PC-3 (cell line): ENCODE measurements around the gene DGKI. TPM values are rescaled to one million over a fixed set of nuclear protein-coding genes. Genes with fewer than 3 reads are reported as not detected.

Experiments
- ATAC-seq: fragments of 200-7000 bp; cut with Tn5 transposase; 2 replicates; pipeline ENCODE4 v1.9.1; 2020; ENCODE audit warnings: mild to moderate bottlenecking, moderate library complexity
- BruUV-seq: library from RNA; stranded (reverse); fragments of 400-500 nt; replicated peaks from 2 replicates; lab custom pipeline; 2021; lab: Mats Ljungman, UMichigan
- CTCF ChIA-PET: fragments of 300-600 bp; sonication (Branson Sonifier 250); formaldehyde crosslinking; loops from one replicate; lab custom pipeline; 2022; ENCODE audit warnings: antibody characterized with exemption; lab: Charles Lee
- POLR2A ChIA-PET: fragments of 300-600 bp; sonication (Branson Sonifier 250); formaldehyde crosslinking; loops from one replicate; lab custom pipeline; 2022; ENCODE audit warnings: antibody characterized with exemption; ENCODE audit not compliant: unreplicated experiment; lab: Charles Lee
- DNase-seq: peaks from one replicate; pipeline ENCODE4 v3.0.0-alpha.2; 2015
- H2AFZ ChIP-seq: fragments of 300-600 bp; sonication (generic); 2 replicates; pipeline ENCODE4 v1.6.0; 2016; ENCODE audit warnings: antibody characterized with exemption, low read length
- H3F3A ChIP-seq: fragments of 300-600 bp; sonication (generic); one replicate; pipeline ENCODE4 v1.6.0; 2017; ENCODE audit warnings: antibody characterized with exemption, low read length, control low read depth, mild to moderate bottlenecking; ENCODE audit not compliant: unreplicated experiment
- H3K27ac ChIP-seq: fragments of 300-600 bp; sonication (generic); 2 replicates; pipeline ENCODE4 v1.5.1; 2016; ENCODE audit warnings: mild to moderate bottlenecking, low read length
- H3K27me3 ChIP-seq: fragments of 300-600 bp; sonication (generic); 2 replicates; pipeline ENCODE4 v1.6.1; 2016; ENCODE audit warnings: low read length, mixed read lengths
- H3K36me3 ChIP-seq: fragments of 300-600 bp; sonication (generic); 2 replicates; pipeline ENCODE4 v1.6.1; 2016; ENCODE audit warnings: low read depth, mixed run types, low read length, mixed read lengths
- H3K4me1 ChIP-seq: fragments of 300-600 bp; sonication (generic); 2 replicates; pipeline ENCODE4 v1.5.1; 2016; ENCODE audit warnings: low read length; ENCODE audit not compliant: insufficient read depth
- H3K4me2 ChIP-seq: fragments of 300-600 bp; sonication (generic); 2 replicates; pipeline ENCODE4 v1.6.0; 2016; ENCODE audit warnings: low read length
- H3K4me3 ChIP-seq: fragments of 300-600 bp; sonication (generic); 2 replicates; pipeline ENCODE4 v1.5.1; 2016; ENCODE audit warnings: mild to moderate bottlenecking, low read length, mixed read lengths
- H3K79me2 ChIP-seq: fragments of 300-600 bp; sonication (generic); 2 replicates; pipeline ENCODE4 v1.6.1; 2017; ENCODE audit warnings: low read length, mixed read lengths
- H3K9ac ChIP-seq: fragments of 300-600 bp; sonication (generic); 2 replicates; pipeline ENCODE4 v1.6.0; 2016; ENCODE audit warnings: mild to moderate bottlenecking, low read length
- H3K9me2 ChIP-seq: fragments of 300-600 bp; sonication (generic); replicated peaks from 2 replicates; pipeline ENCODE4 v1.6.1; 2016; ENCODE audit warnings: mixed run types, low read length, mixed read lengths
- H3K9me3 ChIP-seq: fragments of 300-600 bp; sonication (generic); 2 replicates; pipeline ENCODE4 v1.6.1; 2016; ENCODE audit warnings: low read length, mixed read lengths
- H4K20me1 ChIP-seq: fragments of 300-600 bp; sonication (generic); 2 replicates; pipeline ENCODE4 v1.6.1; 2016; ENCODE audit warnings: low read length, mixed read lengths
- CTCF ChIP-seq: fragments of 300-600 bp; sonication (generic); conservative IDR thresholded peaks from 2 replicates; pipeline ENCODE4 v1.5.1; 2017; ENCODE audit warnings: antibody characterized with exemption, low read depth, mild to moderate bottlenecking, low read length
- EZH2 ChIP-seq: fragments of 300-600 bp; sonication (generic); IDR thresholded peaks from one replicate; pipeline ENCODE4 v1.6.1; 2017; ENCODE audit warnings: antibody characterized with exemption, mild to moderate bottlenecking, low read length; ENCODE audit not compliant: unreplicated experiment
- EZH2phosphoT487 ChIP-seq: fragments of 300-600 bp; sonication (generic); IDR thresholded peaks from 2 replicates; pipeline ENCODE4 v1.6.1; 2018; ENCODE audit warnings: mild to moderate bottlenecking, antibody characterized with exemption, low read length, borderline replicate concordance
- intact Hi-C: fragments of 100-400 bp; cut with micrococcal nuclease; formaldehyde crosslinking; loops from 2 replicates; pipeline ENCODE4 v1.9.0; 2023
- total RNA-seq: library from RNA; depleted of rRNA; stranded (reverse); fragments of >200 nt; gene quantifications from 2 replicates; pipeline ENCODE4 v1.2.3, GENCODE V29; 2014

Gene DGKI
- total RNA-seq, 1 experiment from 2014 or later: not detected

GRCh38 chr7:137636376-137636775 lies 210.4 kb downstream of the DGKI start:
- Histone ChIP-seq H4K20me1 (no peaks in the 10 kb centered on the region), H3K27ac (no peak overlapping the region), H3K9me2 (no peaks in the 10 kb centered on the region), H2AFZ (no peak overlapping the region), H3K4me2 (no peak overlapping the region), H3F3A (no peaks in the 10 kb centered on the region), H3K4me1 (no peaks in the 10 kb centered on the region), H3K9ac (no peak overlapping the region), H3K79me2 (no peaks in the 10 kb centered on the region), H3K36me3 (no peaks in the 10 kb centered on the region), H3K4me3 (no peak overlapping the region), H3K9me3 (no peaks in the 10 kb centered on the region), H3K27me3 (peaks cover 10% of the 10 kb centered on the region)
- no TSS peak for BruUV-seq
- ATAC-seq: no peak
- DNase-seq: no peak
- ChIA-PET POLR2A (no interaction called here), CTCF (no interaction called here)
- TF ChIP-seq EZH2phosphoT487 (no peak), CTCF (no peak), EZH2 (no peak)
- intact Hi-C loops: no loop called here

GRCh38 chr7:137635874-137636273 lies 210.9 kb downstream of the DGKI start:
- no peak for ATAC-seq

GRCh38 chr7:137635132-137635531 lies 211.6 kb downstream of the DGKI start:
- TF ChIP-seq CTCF: no peak
- TF ChIP-seq EZH2phosphoT487: no peak
- H3K4me3 ChIP-seq: no peak overlapping the region
- ATAC-seq: no peak
- H3K4me1 ChIP-seq: no peaks in the 10 kb centered on the region
- ChIA-PET POLR2A (no interaction called here), CTCF (no interaction called here)
- H3K36me3 ChIP-seq: no peaks in the 10 kb centered on the region
- no peak for DNase-seq
- peaks cover 20% of the 10 kb centered on the region for H3K27me3 ChIP-seq
- no peaks in the 10 kb centered on the region for H4K20me1 ChIP-seq
- H3K9me2 ChIP-seq: no peaks in the 10 kb centered on the region
- H3F3A ChIP-seq: no peaks in the 10 kb centered on the region
- intact Hi-C loops: no loop called here
- H3K79me2 ChIP-seq: no peaks in the 10 kb centered on the region
- BruUV-seq: no TSS peak
- H2AFZ ChIP-seq: no peak overlapping the region
- no peaks in the 10 kb centered on the region for H3K9me3 ChIP-seq
- H3K27ac ChIP-seq: no peak overlapping the region
- H3K9ac ChIP-seq: no peak overlapping the region
- no peak overlapping the region for H3K4me2 ChIP-seq

More at GRCh38 chr7:137635874-137636273, 210.9 kb downstream of the DGKI start:
- intact Hi-C loops: no loop called here
- no peak for TF ChIP-seq EZH2phosphoT487
- TF ChIP-seq EZH2: no peak
- Histone ChIP-seq H3K36me3 (no peaks in the 10 kb centered on the region), H2AFZ (no peak overlapping the region), H3K79me2 (no peaks in the 10 kb centered on the region), H3K9me2 (no peaks in the 10 kb centered on the region), H3K27ac (no peak overlapping the region), H3K4me2 (no peak overlapping the region), H4K20me1 (no peaks in the 10 kb centered on the region), H3K9me3 (no peaks in the 10 kb centered on the region), H3K9ac (no peak overlapping the region), H3F3A (no peaks in the 10 kb centered on the region), H3K4me1 (no peaks in the 10 kb centered on the region), H3K4me3 (no peak overlapping the region), H3K27me3 (peaks cover 15% of the 10 kb centered on the region)
- no TSS peak for BruUV-seq
- no peak for DNase-seq
- CTCF ChIA-PET: no interaction called here
- POLR2A ChIA-PET: no interaction called here
